NCI-H510A treated with DMSO at 0.1 percent for 48 hours (cell line): ENCODE measurements around the gene HACD2.

ENCODE experiments used
- DNase-seq: peaks from one replicate; lab custom pipeline; 2025; lab: John Stamatoyannopoulos, UW

The HACD2 gene

GRCh38 chr3:123568875-123569274 is 16.0 kb downstream of the HACD2 start:
- no peak for DNase-seq

DNA sequence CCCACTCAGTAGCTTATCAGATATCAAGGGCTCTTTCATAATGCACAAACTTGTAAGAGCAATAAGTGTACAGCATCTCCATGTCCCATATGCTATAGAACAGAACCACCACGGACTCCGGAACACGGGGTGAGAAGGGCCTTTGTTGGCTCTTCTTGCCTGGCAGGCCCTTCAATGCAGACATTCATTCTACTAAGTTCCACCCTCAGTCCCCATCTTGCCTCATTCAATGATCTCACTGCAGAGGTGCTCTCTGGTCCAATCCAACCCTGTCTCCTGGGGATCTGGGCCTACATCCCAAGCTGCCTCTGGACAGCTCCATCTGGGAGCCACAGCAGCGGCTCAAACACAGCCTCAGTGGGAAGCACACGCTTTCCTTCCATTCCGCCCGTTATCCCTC is 16.8 kb downstream of the HACD2 start:
- DNase-seq: no peak

DNA sequence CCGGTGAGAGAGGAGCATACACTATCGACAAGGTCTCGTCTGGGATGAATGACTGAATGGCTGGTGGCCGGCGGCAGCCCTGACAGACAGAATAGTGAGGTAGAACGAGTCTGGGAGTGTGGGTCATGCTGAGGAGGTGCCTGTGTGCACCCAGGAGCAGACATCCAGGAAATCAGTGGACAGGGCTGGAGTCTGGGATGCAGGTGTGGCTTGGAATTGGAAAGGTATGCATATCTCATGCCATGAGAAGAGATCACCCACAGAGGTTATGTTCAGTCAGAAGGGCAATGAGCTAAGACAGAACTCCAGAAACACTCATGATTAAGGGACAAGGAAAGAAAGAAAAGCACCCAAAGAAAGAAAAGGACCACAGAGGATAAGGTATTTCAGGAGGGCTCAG is 20.8 kb downstream of the HACD2 start:
- no peak for DNase-seq

DNA sequence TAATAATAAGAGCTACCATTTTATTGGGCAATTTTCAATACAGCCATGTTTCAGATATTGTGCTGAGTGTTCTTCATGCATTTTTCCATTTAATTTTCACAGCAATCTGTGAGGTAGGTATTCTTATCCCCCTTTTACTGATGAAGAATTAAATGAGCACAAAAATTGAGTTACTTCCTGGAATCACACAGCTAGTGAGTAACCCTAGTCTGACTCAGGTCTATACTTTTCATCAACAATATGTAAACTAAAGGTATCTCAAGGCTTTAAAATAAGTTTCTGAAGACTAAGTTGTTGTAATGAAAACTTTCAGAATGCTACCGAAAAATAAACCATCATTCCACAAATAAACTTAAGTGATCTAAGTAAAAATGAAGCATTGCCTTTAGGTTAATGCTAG is 22.3 kb downstream of the HACD2 start:
- DNase-seq: no peak

DNA sequence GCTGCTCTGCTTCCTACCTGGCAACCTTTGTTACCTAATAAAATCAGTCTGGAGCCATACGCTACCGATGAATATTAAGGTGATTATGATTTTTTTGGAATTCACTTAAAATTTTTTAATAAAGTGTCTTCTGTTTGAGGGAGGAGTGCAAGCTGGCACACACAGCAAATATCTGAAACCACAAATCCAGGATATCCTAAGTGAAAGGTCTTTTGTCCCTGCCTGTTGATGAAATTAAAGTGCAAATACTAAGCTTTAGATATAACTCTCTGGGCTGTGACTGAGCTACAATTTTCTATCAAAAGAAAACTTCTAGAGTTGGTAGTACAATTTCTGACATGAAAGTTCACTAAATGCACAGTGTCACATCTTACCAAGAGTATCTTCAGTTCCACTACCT is 23.7 kb downstream of the HACD2 start:
- no peak for DNase-seq

DNA sequence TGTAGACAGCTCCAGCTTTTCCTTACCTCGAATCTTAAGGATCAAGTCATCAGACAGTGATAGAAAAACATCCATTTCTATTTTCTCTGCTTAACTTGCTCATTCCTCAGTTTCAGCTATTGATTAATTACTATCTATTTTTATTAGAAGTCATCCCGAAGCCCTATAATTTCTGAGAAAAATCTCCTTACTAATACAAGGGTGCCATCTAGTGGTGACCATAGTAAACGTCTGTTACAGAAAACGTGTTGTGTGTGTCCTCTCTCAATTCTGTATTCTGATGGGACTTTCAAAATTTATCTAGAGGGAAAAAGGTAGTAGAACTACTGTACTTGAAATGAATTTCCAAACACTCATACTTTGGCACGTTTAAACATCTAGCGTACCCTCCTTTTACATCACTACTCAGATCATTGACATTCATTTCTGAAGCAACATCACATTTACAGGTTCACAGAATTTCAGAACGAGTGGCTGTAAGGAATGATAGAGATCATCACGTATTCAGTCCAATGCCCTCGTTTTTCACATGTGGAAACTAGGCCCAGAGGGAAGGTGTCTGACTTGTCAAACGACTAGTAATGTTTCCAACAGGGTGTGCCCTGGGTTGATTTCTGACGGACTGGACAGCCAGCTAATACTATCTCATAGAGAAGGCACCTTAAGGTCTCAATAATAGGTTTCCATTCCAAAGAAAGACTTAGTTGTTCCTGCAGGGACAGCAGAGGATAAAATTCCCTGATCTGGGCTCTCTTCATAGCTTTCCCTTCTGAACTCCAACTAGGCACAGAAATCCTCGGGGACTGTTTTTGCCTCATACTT is 25.6 kb downstream of the HACD2 start:
- peak; percentile 47 for DNase-seq

- DNase-seq: no peak
These were observed 31.3 kb downstream of the HACD2 start for GRCh38 chr3:123553536-123553935.

- DNase-seq: no peak
These were observed 32.1 kb downstream of the HACD2 start for GRCh38 chr3:123552768-123553167.

GRCh38 chr3:123552095-123552714 is 32.6 kb downstream of the HACD2 start:
- no peak for DNase-seq

GRCh38 chr3:123547881-123548519 is 36.9 kb downstream of the HACD2 start:
- no peak for DNase-seq

DNA sequence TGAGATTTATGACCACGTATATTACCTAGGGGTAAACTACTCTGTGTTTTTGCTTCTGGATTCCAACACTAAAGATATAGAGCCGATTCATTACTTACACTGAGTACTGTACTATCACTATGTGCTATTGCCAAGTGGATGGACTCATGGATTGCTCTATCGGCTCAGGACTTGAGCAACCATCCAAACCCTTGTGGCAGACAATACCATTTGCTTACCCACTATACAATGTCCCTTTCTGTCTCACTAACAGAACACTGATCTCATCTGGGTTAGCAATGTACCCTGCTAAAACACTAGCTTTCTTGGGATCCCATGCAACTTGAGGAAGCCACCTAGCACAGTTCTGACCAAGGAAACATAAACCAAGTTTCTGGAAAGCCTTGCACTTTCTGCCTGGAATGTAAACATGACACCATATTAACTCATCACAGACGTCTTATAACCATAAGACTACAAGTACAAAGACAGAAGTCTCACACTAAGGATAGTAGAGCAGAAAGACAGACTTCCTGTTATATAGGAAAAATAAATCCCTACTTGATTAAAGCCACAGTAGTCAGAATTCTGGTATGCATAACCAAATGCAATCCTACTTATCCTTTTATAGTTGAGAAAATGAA is 38.6 kb downstream of the HACD2 start:
- DNase-seq: no peak

DNA sequence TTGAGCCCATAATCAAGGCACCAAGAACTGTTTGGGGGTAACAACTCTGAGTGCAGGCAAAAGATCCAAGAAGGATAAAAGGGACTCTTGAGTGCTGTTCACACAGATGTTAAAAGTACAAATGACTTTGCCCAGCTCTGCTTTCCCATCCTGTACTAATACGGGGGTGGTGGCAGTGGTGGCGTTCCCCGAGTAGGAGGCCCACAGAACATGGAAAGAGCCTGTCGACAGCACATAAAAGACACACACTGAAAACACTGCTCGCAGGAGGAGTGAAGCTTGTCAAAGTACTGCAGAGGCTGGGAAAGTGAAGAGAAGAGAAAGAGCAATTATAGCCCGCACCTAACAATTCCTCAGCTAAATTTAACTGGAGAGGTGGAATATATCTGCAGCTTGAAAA is 40.9 kb downstream of the HACD2 start:
- DNase-seq: no peak

- no peak for DNase-seq
These were observed 44.6 kb downstream of the HACD2 start for GRCh38 chr3:123540285-123540684.

DNA sequence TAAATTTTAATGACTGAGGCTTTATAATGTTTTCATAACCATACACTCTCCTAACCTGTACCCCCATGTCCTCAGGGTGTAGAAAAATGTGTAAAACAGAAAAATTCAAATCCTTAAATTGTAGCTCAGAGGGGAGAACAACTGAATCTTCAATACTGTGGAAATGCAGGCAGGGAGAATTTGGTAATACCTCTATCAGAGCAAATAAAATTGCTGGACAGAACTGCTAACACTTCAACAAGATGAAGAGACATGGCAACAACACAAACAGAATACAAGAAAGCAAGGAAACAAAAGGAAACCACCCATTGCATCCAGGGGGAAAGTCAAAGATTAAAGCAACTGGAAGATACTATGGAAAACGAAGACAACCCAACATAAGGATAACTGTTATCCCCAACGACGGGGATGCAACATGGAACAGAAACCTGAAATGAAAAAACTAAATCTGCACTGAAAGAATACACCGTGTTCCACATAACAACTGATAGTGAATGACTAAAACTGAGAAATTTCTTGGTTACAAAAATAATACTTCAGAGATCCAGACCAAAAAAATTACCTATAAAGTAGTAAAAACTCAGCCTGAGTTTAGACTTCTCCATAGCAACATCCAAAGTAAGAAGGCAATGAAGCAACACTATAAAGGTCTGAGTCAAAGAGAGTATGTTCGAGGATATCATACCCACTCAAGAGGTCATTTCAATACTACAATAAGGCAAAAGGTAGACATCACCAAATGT is 48.5 kb downstream of the HACD2 start:
- DNase-seq: no peak

DNA sequence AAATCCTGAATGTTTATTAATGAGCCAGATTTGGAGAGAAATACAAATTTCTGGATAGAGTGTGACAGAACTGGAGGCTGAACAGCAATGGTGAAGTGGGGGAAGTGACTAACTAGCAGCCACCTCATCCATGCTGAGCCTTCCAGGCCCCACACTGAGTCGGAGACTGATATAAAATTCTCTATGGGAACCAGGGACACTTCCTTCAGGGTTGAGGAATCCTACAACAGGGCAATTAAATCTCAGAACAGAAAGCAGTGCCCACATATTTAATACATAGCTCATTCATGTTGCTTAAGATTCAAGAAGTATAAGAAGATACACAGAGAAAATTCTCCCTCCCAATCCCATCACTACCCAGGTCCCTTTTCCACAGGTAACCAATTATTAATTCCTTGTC is 49.3 kb downstream of the HACD2 start:
- DNase-seq: no peak

DNA sequence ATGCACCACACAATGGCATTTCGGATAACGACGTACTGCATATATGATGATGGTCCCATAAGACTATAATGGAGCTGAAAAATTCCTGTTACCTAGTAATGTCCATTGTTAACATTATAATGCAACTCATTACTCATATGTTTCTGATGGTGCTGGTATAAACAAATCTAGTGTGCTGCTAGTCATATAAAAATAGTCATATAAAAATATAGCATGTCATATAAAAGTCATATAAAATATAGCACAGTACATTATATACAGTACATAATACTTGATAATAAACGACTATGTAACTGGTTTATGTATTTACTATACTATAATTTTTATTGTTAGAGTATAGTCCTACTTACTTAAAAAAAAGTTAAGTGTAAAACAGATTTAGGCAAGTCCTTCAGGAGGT is 50.6 kb downstream of the HACD2 start:
- no peak for DNase-seq

- DNase-seq: no peak
These were observed 51.2 kb downstream of the HACD2 start for GRCh38 chr3:123533554-123534159.

DNA sequence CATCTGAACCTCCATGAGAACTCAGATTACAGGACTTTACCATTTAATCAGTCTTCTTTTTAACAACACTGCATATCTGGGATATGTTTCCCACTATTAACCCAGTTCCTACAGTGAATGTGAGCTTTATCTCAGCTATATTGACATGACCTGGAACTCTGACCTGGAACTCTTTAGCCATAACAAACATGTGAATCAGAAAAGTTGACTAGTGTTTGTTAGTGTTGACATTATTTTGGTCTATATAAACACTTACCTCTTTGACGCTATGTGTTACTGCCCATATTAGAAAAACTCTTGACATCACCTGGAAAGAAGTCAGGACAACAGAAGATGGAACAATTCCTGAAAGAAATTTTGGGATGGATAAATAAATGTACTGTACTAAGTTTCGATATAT is 56.7 kb downstream of the HACD2 start:
- DNase-seq: no peak

- no peak for DNase-seq
These were observed 57.8 kb downstream of the HACD2 start for GRCh38 chr3:123527046-123527445.

DNA sequence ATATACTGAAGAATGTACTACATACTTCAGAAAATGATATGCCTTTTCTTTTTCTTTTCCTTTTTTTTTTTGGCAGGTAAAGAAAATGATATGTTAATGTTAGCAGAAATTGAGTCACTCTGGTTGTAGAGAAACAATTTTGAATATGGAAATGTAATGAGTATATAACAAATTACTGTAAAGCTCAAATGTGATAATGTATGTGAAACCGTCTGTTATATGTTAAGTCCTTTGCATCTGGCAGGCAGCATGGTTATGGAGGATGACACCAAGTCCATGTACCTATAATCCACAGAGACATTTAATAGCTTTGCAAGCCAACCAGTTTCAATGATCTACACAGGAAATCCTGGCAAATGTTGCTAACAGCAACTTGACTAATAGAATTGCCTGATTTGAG is 58.4 kb downstream of the HACD2 start:
- no peak for DNase-seq

DNA sequence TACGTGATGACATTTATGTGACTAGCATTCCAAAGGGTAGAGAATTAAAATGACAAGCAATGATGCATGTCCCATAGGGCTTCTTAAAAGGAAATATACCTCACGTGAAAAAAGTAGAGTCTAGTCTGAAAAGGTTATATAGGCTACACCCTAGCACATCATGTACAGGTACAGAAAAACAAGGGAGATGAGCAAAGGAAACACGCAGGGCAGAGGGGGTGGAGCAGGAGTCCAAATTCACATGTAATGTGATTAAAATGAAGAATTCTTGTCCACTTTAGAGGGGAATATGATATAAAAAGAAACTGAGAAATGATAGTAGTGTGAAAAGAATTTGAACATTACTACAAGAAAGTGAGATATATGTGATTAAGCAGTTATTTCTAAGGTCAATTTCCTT is 59.4 kb downstream of the HACD2 start:
- DNase-seq: no peak

DNA sequence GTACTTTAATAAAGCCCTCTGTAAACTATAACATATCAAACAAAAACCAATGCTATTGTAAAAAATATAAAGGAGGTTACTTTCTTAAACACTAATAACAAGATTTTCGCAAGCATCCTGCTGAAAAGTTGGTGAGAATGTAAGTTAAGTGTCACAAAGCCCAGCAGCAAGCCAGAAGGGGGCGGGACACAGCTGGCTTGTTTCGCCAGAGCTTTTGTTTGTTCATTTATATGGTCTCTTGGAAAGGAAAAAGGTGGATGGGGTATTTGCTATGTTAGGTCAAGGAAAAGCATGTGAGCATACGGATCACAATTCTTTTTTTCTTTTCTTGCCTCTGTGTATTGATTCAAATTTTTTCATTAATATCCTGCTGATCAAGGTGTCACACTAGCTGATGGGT is 59.9 kb downstream of the HACD2 start:
- DNase-seq: no peak
